ENCODE data around the gene BTN3A1. TPM values are rescaled to one million over a fixed set of nuclear protein-coding genes. Genes with fewer than 3 reads are reported as not detected.

BTN3A1 gene
- polyA plus RNA-seq, 1 experiment, result 18.4 TPM

DNA sequence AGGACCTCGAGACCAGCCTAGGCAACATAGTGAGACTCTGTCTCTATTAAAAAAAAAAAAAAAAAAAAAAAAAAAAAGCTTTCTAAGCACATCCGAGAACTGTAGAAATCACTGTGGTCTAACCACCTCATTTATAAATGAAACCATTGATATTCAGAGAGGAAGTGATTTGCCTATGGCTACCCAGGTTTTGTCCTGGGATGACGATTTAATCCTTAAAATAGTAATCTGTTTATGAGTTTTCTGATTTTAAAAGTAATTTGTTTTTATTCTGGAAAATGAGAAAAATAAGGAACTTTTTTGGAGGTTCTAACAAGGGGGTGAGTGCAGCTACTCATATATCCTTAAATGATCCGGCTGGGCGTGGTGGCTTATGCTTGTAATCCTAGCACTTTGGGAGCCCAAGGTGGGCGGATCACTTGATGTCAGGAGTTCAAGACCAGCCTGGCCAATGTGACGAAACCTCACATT is 43.5 kb upstream of the BTN3A1 start:
- no peak for DNase-seq (ENCODE audit: low read depth)
- Histone ChIP-seq H3K4me3 (ENCODE audit: low read depth, low read length) (no peak overlapping the region), H3K27me3 (ENCODE audit: control insufficient read depth, insufficient read depth, low read length) (no peaks in the 10 kb centered on the region), H3K36me3 (ENCODE audit: control insufficient read depth, insufficient read depth, low read length) (no peaks in the 10 kb centered on the region)
- TF ChIP-seq, protein P1, sequence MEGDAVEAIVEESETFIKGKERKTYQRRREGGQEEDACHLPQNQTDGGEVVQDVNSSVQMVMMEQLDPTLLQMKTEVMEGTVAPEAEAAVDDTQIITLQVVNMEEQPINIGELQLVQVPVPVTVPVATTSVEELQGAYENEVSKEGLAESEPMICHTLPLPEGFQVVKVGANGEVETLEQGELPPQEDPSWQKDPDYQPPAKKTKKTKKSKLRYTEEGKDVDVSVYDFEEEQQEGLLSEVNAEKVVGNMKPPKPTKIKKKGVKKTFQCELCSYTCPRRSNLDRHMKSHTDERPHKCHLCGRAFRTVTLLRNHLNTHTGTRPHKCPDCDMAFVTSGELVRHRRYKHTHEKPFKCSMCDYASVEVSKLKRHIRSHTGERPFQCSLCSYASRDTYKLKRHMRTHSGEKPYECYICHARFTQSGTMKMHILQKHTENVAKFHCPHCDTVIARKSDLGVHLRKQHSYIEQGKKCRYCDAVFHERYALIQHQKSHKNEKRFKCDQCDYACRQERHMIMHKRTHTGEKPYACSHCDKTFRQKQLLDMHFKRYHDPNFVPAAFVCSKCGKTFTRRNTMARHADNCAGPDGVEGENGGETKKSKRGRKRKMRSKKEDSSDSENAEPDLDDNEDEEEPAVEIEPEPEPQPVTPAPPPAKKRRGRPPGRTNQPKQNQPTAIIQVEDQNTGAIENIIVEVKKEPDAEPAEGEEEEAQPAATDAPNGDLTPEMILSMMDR (IDR thresholded peaks at IDR 0.05; ENCODE audit: insufficient read depth, low read depth, low read length), result no peak
- POLR2A ChIA-PET, result interaction anchor here (0.7 kb wide), 1 partner anchor 32 kb away, joined by 8 read pairs; no protein-coding TSS in a partner anchor
- CTCF ChIA-PET, result no interaction called here

DNA sequence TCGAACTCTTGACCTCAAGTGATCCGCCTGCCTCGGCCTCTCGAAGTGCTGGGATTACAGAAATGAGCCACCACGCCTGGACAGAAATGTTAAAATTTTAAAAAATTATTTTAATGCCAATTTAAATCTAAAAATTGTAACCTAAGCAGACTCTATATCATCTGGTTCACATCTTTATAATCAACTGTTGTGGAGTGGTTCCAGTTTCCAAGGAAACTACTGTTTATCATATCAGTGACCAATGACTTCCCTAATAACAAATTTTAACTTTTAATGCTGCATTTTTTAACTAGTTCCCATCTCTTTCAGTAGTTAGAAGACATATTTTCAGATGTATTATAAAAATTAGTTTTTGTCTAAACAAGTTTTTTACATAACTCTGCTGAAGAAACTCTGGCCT is 42.3 kb upstream of the BTN3A1 start:
- ChIA-PET CTCF (no interaction called here), POLR2A (interaction anchor here (0.6 kb wide), 1 partner anchor 212 kb away, joined by 3 read pairs; no protein-coding TSS in a partner anchor)
- Histone ChIP-seq H3K27me3 (ENCODE audit: control insufficient read depth, insufficient read depth, low read length) (no peaks in the 10 kb centered on the region), H3K36me3 (ENCODE audit: control insufficient read depth, insufficient read depth, low read length) (no peaks in the 10 kb centered on the region), H3K4me3 (ENCODE audit: low read depth, low read length) (no peak overlapping the region)
- no peak for DNase-seq (ENCODE audit: low read depth)
- TF ChIP-seq, protein P1 (IDR thresholded peaks at IDR 0.05; ENCODE audit: insufficient read depth, low read depth, low read length), result no peak

DNA sequence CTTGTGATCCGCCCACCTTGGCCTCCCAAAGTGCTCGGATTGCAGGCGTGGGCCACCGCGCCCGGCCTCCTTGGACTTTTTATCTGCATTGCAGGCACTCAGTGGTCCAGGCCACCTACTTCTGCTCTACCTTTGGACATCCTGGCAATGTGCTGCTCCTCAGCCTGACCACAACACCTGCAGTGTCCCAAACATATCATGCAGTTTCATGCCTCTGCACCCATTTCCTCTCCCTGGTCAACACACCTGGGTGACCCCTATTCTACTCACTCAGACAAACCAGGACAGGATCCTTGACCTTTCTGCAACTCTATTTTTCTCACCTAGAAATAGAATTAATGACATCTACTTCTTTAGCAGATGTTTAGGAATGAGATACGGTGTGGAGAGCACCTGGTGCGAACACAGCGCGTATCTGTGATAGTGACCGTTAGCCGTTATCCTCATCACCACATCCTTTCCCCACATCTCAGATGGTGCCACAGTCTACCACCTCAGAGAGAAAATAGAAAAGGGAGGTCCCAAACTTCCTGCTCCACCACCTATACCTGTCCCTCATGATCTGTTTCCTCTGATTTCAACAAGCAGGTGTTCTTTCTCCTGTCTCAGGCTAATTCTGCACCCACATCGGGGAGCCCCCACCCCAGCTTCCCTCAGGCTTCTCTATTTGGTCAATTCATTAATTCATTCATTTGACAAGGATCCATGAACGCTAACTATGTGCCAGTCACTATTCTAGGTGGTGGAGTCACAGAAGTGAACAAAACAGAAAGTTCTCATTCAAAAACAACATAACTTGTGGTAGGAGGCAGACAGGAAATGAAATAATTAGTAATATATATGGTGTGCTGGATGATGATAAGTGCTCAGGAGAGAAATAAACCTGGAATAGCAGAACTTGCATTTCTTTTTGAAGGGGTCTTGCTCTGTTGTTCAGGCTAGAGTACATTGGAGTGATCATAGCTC is 41.3 kb upstream of the BTN3A1 start:
- POLR2A ChIA-PET, result no interaction called here
- CTCF ChIA-PET, result no interaction called here
- TF ChIP-seq, protein P1 (IDR thresholded peaks at IDR 0.05; ENCODE audit: insufficient read depth, low read depth, low read length), result no peak
- Histone ChIP-seq H3K27me3 (ENCODE audit: control insufficient read depth, insufficient read depth, low read length) (no peaks in the 10 kb centered on the region), H3K36me3 (ENCODE audit: control insufficient read depth, insufficient read depth, low read length) (no peaks in the 10 kb centered on the region), H3K4me3 (ENCODE audit: low read depth, low read length) (no peak overlapping the region)
- no peak for DNase-seq (ENCODE audit: low read depth)

DNA sequence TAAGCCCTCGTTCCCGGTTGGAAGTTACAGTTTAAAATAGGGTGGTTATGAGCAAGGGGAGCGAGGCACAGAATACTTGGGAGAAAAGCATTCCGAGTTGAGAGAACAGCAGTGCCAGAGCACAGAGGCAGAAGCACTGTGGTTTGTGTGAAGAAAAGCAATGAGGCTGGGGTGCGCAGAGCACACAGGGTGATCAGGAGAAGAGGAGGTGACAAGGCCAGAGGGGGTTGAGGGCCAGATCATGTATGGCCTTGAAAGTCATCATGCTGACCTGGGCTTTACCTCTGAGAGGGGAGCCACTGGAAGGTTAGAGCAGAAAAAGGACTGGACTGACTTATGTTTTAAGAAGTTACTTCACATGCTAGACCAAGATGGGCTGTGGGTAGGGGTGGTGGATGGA is 40.5 kb upstream of the BTN3A1 start:
- no peak overlapping the region for H3K4me3 ChIP-seq (ENCODE audit: low read depth, low read length)
- no peaks in the 10 kb centered on the region for H3K27me3 ChIP-seq (ENCODE audit: control insufficient read depth, insufficient read depth, low read length)
- TF ChIP-seq, protein P1 (IDR thresholded peaks at IDR 0.05; ENCODE audit: insufficient read depth, low read depth, low read length), result no peak
- no peaks in the 10 kb centered on the region for H3K36me3 ChIP-seq (ENCODE audit: control insufficient read depth, insufficient read depth, low read length)
- CTCF ChIA-PET, result no interaction called here
- no peak for DNase-seq (ENCODE audit: low read depth)
- POLR2A ChIA-PET, result no interaction called here

DNA sequence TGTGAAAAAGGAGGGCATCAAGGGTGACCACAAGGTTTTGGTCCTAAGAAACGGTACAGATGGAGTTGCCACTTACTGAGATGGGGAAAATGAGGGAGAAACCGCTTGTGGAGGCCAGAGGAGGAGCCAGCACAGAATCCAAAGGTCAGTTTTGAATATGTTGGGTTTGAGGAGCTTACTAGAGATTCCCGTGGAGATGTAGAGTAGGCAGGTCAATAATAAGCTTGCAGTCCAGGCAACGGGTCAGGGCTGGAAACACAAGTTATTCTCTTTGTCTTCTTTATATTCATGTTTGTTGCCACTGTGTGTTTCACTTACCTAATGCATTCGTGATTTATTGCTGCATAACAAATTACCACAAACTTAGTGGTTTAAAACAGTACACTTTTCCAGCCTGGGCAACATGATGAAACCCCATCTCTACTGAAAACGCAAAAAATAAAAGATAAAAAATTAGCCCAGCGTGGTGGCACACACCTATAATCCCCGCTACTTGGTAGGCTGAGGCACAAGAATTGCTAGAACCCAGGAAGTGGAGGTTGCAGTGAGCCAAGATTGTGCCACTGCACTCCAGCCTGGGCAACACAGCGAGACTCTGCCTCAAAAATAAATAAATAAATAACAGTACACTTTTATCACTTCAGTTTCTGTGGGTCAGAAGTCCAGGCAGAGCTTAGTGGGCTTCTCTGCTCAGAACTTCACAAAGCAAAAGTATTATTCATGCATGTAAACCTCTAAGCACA is 39.8 kb upstream of the BTN3A1 start:
- H3K36me3 ChIP-seq (ENCODE audit: control insufficient read depth, insufficient read depth, low read length), result no peaks in the 10 kb centered on the region
- H3K4me3 ChIP-seq (ENCODE audit: low read depth, low read length), result no peak overlapping the region
- no peaks in the 10 kb centered on the region for H3K27me3 ChIP-seq (ENCODE audit: control insufficient read depth, insufficient read depth, low read length)
- no peak for DNase-seq (ENCODE audit: low read depth)
- ChIA-PET CTCF (interaction anchor here (1.3 kb wide), 1 partner anchor 206 kb away, joined by 3 read pairs; no protein-coding TSS in a partner anchor), POLR2A (no interaction called here)
- TF ChIP-seq, protein P1 (IDR thresholded peaks at IDR 0.05; ENCODE audit: insufficient read depth, low read depth, low read length), result no peak

All from BJ (cell line).